Measurements from ENCODE around the gene LRRC36.
A peak's percentile ranks its signal among the peaks of the same experiment; 100 is the strongest.
"Not testable (repeated sequence)": the region's sequence is repeated elsewhere in the genome, so short reads cannot be mapped to it uniquely, and the experiment has no call there.

The LRRC36 gene

DNA sequence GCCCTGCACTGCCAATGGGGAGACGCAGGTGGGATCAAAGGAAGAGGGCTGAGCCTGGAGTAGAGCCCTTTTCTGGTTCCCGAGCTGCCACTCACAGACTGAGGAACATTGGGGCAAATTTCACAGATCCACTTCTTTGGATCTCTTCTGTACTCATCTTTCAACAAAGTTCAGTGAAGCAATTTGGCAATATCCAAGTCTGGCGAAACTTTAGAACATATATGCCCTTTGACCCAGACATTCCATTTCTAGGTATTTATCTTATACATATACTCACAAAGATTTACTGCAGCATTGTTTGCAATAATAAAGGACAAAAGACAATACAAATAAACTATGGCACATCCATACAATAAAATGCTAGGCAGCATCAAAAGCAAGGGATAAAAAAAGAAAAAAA is 84.7 kb downstream of the LRRC36 start:
- H3K4me3 ChIP-seq (replicated peaks; ENCODE audit: low read depth, low read length), result no peak overlapping the region
- no peak for DNase-seq (ENCODE audit: extremely low read depth, low read depth)
- TF ChIP-seq, protein P1, sequence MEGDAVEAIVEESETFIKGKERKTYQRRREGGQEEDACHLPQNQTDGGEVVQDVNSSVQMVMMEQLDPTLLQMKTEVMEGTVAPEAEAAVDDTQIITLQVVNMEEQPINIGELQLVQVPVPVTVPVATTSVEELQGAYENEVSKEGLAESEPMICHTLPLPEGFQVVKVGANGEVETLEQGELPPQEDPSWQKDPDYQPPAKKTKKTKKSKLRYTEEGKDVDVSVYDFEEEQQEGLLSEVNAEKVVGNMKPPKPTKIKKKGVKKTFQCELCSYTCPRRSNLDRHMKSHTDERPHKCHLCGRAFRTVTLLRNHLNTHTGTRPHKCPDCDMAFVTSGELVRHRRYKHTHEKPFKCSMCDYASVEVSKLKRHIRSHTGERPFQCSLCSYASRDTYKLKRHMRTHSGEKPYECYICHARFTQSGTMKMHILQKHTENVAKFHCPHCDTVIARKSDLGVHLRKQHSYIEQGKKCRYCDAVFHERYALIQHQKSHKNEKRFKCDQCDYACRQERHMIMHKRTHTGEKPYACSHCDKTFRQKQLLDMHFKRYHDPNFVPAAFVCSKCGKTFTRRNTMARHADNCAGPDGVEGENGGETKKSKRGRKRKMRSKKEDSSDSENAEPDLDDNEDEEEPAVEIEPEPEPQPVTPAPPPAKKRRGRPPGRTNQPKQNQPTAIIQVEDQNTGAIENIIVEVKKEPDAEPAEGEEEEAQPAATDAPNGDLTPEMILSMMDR (IDR thresholded peaks at IDR 0.05; ENCODE audit: low read depth, low read length, missing control alignments), result no peak

DNA sequence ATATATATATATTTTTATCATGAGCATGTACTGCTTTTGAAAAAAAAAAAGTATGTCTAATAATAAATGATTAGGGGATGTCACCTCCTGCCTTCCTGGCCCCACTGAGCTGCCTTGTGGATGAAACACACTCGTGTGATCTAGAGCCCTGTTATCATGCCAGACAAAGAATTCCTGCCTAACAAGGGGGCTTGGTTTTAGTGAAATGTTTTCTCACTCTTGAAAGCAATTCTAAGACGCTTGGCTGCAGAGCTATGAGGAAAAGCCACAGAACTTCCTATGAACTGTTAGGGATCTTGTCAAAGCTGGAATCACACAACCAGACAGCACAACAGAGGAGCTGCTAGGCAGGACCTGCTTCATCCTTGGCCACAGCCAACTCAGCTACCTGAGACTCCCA is 85.7 kb downstream of the LRRC36 start:
- TF ChIP-seq, protein P1 (IDR thresholded peaks at IDR 0.05; ENCODE audit: low read depth, low read length, missing control alignments), result no peak
- no peak for DNase-seq (ENCODE audit: extremely low read depth, low read depth)
- no peak overlapping the region for H3K4me3 ChIP-seq (replicated peaks; ENCODE audit: low read depth, low read length)

DNA sequence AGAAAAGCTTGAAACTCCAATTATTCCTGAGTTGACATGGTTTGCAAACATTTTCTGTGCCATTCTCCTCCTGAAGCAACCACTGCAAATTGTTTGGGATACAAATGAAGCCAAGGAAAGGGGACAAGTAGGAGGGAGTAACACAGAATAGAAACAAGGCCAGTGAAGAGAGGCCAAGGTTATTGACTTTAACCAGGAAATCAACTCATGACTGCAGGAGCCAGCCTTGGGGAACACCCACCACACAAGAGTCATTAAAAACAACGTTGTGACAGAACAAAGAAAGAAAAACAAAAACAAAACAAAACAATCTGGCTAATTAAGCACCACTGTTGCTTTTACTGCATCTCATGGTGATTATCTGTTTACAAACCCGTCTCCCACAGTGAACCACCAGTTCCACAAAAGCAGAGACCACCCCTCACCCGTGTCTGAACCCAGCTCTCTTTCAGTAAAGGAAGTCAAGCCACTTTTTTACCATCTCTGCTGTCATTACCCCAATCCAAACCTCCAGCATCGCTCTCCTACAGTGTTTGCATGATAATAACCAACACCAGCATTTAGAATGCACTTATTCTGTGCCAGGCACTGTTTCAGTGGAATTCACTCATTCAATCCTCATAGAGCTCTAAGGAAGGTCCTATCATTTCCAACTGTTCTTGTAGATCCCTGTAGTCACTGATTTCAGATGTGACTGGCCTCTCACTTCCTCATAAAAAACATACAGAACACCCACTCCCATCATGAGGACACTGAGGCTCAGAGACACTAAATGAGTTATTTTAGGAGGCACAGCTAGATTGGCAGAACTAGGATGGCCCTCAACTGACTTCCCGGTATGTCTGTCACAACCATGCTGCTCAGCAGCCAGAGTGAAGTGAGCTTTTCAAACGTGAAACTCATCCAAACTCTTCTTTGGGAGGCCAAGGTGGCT is 87.6 kb downstream of the LRRC36 start:
- no peak overlapping the region for H3K4me3 ChIP-seq (replicated peaks; ENCODE audit: low read depth, low read length)
- DNase-seq (ENCODE audit: extremely low read depth, low read depth), result no peak
- TF ChIP-seq, protein P1 (IDR thresholded peaks at IDR 0.05; ENCODE audit: low read depth, low read length, missing control alignments), result no peak

DNA sequence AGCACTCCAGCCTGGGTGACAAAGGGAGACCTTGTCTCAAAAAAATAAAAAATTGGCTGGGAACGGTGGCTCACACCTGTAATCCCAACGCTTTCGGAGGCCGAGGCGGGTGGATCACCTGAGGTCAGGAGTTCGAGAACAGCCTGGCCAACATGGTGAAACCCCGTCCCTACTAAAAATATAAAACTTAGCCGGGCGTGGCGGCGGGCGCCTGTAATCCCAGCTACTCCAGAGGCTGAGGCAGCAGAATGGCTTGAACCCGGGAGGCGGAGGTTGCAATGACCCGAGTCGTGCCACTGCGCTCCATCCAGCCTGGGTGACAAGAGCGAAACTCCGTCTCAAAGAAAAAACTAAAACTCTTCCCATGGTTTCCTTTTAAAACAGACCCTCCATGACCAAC is 88.8 kb downstream of the LRRC36 start:
- H3K4me3 ChIP-seq (replicated peaks; ENCODE audit: low read depth, low read length), result peak overlapping the region; percentile 74
- DNase-seq (ENCODE audit: extremely low read depth, low read depth), result not testable (repeated sequence)

DNA sequence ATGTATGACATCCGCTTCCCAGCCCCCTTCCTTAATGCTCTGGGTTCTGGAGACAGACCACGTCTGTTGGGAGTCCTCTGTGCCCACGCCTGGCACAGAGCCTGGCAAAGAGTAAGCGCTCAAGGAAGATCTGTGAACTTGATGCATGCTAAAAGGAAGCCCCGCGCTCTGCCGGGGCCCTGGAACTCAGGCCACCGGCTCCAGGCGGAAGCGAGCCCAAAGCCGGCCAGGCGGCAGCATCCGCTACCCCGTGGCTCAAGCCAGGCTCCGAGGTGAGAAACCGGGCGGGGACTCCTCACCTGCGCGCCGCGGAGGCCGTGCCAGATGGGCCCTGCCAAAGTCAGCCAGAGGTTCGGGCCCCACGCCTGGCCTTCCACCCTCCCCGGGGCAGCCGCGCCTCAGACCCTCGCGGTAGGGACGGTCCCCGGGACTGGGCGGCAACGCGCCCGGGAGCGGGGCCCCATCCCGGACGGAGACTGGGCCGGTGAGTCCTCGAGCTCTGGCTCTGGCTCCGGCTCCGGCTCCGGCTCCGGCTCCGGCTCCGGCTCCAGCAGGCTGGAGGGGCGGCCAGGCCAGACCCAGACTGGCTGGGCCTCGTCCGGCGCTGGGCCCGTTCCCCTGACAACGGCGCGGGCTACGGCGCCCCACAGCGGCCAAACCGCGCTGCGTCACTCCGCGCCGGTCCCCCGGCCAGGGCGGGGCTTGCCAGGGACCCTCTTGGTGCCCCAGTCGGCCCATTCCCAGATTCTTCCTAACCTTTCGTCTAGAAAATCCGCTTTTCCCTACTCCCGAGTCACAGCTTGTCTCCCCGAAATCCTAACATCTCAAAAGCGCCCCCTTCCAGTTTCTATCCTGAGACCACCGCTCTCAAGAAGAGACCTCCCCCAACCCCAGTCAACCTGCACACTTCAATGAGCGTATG is 89.5 kb downstream of the LRRC36 start, which contains the start of gene ZDHHC1:
Gene ZDHHC1, minus strand, starts transcription at position 606 of the 922 bp plus-strand sequence. CDS start 8,702 bp downstream, outside the sequence.
- H3K4me3 ChIP-seq (replicated peaks; ENCODE audit: low read depth, low read length), result peak within 1 kb of the TSS; percentile 74
- no peak for DNase-seq (ENCODE audit: extremely low read depth, low read depth)
- TF ChIP-seq, protein P1 (IDR thresholded peaks at IDR 0.05; ENCODE audit: low read depth, low read length, missing control alignments), result peak; percentile 57

DNA sequence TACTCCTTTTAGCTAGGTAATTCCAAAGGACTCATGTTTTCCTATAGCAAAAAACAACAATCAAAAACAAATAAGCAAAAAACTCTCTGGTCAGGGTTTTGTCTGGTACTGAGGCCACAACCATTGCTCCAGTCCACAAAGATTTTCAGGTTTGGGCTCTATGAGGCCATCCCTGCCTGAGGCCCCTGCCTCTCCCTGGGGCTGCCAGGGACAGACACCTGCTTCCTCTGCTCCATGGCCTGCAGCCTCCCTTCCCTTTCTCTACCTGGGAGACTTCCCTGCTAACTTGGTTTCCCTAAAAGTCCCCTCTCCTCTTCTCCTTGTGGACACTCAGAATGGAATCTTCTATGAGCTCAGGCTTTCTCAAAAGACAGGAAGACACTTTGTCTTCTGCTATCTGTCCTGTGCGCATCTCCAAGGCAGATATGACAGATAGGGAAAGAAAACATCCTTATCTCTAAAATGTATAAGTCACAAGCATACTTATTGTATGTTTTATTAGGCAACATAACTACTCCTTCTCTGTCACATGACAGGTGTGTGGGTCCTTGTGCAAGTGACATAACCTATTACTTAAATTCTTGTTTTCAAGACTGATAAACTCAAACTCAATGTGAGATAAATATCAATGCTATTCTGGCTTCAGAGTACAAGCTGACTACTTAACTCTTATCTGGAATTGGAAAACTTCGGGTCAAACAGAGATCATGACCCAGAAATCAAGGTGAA is 90.9 kb downstream of the LRRC36 start:
- no peak for DNase-seq (ENCODE audit: extremely low read depth, low read depth)
- TF ChIP-seq, protein P1 (IDR thresholded peaks at IDR 0.05; ENCODE audit: low read depth, low read length, missing control alignments), result no peak
- no peak overlapping the region for H3K4me3 ChIP-seq (replicated peaks; ENCODE audit: low read depth, low read length)

Data from HFF-Myc (cell line).